Neuronal stem cell (in vitro differentiated cells): ENCODE measurements around the gene C7orf57.

Experiments used
- DNase-seq: peaks from one replicate; pipeline ENCODE4 v3.0.0-alpha.2; 2013; ENCODE audit warnings: low spot score
- H2AFZ ChIP-seq: one replicate; pipeline ENCODE4 v1.6.1; 2013; ENCODE audit warnings: mild to moderate bottlenecking, low read length, inconsistent platforms
- H2AK5ac ChIP-seq: 2 replicates; pipeline ENCODE4 v1.6.1; 2013; ENCODE audit warnings: low read depth, mild to moderate bottlenecking, inconsistent platforms, low read length, moderate library complexity, mixed read lengths
- H2BK120ac ChIP-seq: 2 replicates; pipeline ENCODE4 v1.6.1; 2013; ENCODE audit warnings: low read depth, mild to moderate bottlenecking, inconsistent platforms, low read length, moderate library complexity, mixed read lengths
- H2BK12ac ChIP-seq: one replicate; pipeline ENCODE4 v1.6.1; 2013; ENCODE audit warnings: low read length, inconsistent platforms
- H2BK15ac ChIP-seq: 2 replicates; pipeline ENCODE4 v1.6.1; 2013; ENCODE audit warnings: mild to moderate bottlenecking, low read length, inconsistent platforms, mixed read lengths
- H2BK5ac ChIP-seq: one replicate; pipeline ENCODE4 v1.6.1; 2013; ENCODE audit warnings: inconsistent platforms, mild to moderate bottlenecking, low read length, moderate library complexity
- H3K14ac ChIP-seq: one replicate; pipeline ENCODE4 v1.6.1; 2013; ENCODE audit warnings: low read length, inconsistent platforms
- H3K18ac ChIP-seq: 2 replicates; pipeline ENCODE4 v1.6.1; 2013; ENCODE audit warnings: low read length, inconsistent platforms
- H3K23ac ChIP-seq: 2 replicates; pipeline ENCODE4 v1.6.1; 2013; ENCODE audit warnings: low read depth, mild to moderate bottlenecking, mixed read lengths, low read length, inconsistent platforms; ENCODE audit not compliant: poor library complexity
- H3K27ac ChIP-seq: replicated peaks from 3 replicates; pipeline ENCODE4 v1.5.1; 2013; ENCODE audit warnings: low read length, inconsistent platforms
- H3K27me3 ChIP-seq, 3 experiments: 2 replicates each; pipeline ENCODE4 v1.6.1; 2013; ENCODE audit warnings: low read length in 3 of 3, mild to moderate bottlenecking in 2 of 3, inconsistent platforms in 1 of 3, low read depth in 1 of 3, mixed read lengths in 1 of 3, moderate library complexity in 1 of 3; ENCODE audit not compliant: control insufficient read depth in 3 of 3, insufficient read depth in 3 of 3
- H3K36me3 ChIP-seq, 2 donors: replicated peaks in 1 of 2; 2 replicates each; pipeline ENCODE4 v1.6.1; 2013; ENCODE audit warnings: low read length in 2 of 2; ENCODE audit not compliant: control insufficient read depth in 2 of 2, insufficient read depth in 2 of 2
- H3K4ac ChIP-seq: 2 replicates; pipeline ENCODE4 v1.6.1; 2013; ENCODE audit warnings: inconsistent platforms, mild to moderate bottlenecking, low read length, moderate library complexity
- H3K4me1 ChIP-seq, 2 donors: 1 replicate in 1 of 2; 2 replicates in 1 of 2; pipeline ENCODE4 v1.6.1; 2013; ENCODE audit warnings: low read length in 2 of 2, low read depth in 1 of 2; ENCODE audit not compliant: control insufficient read depth in 2 of 2, insufficient read depth in 1 of 2
- H3K4me2 ChIP-seq: one replicate; pipeline ENCODE4 v1.6.1; 2013; ENCODE audit warnings: mild to moderate bottlenecking, low read length, inconsistent platforms; ENCODE audit not compliant: insufficient read depth, poor library complexity, severe bottlenecking
- H3K4me3 ChIP-seq, 2 donors: 2 replicates each; pipeline ENCODE4 v1.5.1; 2013; ENCODE audit warnings: low read length in 2 of 2, mild to moderate bottlenecking in 2 of 2, inconsistent platforms in 1 of 2, moderate library complexity in 1 of 2
- H3K79me1 ChIP-seq: one replicate; pipeline ENCODE4 v1.6.1; 2013; ENCODE audit warnings: low read depth, mild to moderate bottlenecking, inconsistent platforms, low read length, moderate library complexity
- H3K9ac ChIP-seq: one replicate; pipeline ENCODE4 v1.6.1; 2013; ENCODE audit warnings: mild to moderate bottlenecking, low read depth, low read length, inconsistent platforms; ENCODE audit not compliant: poor library complexity
- H3K9me3 ChIP-seq, 2 donors: replicated peaks in 1 of 2; 2 replicates each; pipeline versions ENCODE3 to v1.6.1; 2013; ENCODE audit warnings: low read length in 2 of 2, mild to moderate bottlenecking in 2 of 2, inconsistent platforms in 1 of 2, low read depth in 1 of 2, mixed read lengths in 1 of 2, moderate library complexity in 1 of 2; ENCODE audit not compliant: control insufficient read depth in 2 of 2, insufficient read depth in 1 of 2
- H4K8ac ChIP-seq: one replicate; pipeline ENCODE4 v1.6.1; 2013; ENCODE audit warnings: low read depth, mild to moderate bottlenecking, inconsistent platforms, low read length, moderate library complexity
- H4K91ac ChIP-seq: one replicate; pipeline ENCODE4 v1.6.1; 2013; ENCODE audit warnings: low read length, low read depth, mild to moderate bottlenecking, inconsistent platforms; ENCODE audit not compliant: poor library complexity
- WGBS, 2 donors: extraction: QIAGEN DNeasy Blood & Tissue Kit; methylation state at CpG; one replicate each; pipeline ENCODE4 v1.1.7; 2013; ENCODE audit warnings: missing lambda C conversion rate in 2 of 2, mixed read lengths in 1 of 2; ENCODE audit not compliant: insufficient read length in 2 of 2, insufficient replicate concordance in 1 of 2; ENCODE audit errors: extremely low coverage in 2 of 2; 5-methylcytosine and 5-hydroxymethylcytosine counted together

C7orf57 gene

GRCh38 chr7:48011951-48012350 lies 23.4 kb upstream of the C7orf57 start:
- no peak overlapping the region for H3K23ac ChIP-seq
- H3K9me3 ChIP-seq = peaks cover 0 to 2% of the 10 kb centered on the region in 2 donors
- H3K27me3 ChIP-seq = peaks cover 0 to 6% (median 0%) of the 10 kb centered on the region in 3 experiments
- no peak overlapping the region for H3K18ac ChIP-seq
- no peak overlapping the region for H2BK12ac ChIP-seq
- no peak for DNase-seq
- H2BK120ac ChIP-seq = no peak overlapping the region
- no peak overlapping the region for H3K27ac ChIP-seq
- no peaks in the 10 kb centered on the region for H3K36me3 ChIP-seq
- H3K4me3 ChIP-seq = no peak overlapping the region
- no peak overlapping the region for H2AK5ac ChIP-seq
- no peak overlapping the region for H2BK5ac ChIP-seq
- H3K79me1 ChIP-seq = no peaks in the 10 kb centered on the region
- no peak overlapping the region for H3K9ac ChIP-seq
- no peak overlapping the region for H3K14ac ChIP-seq
- no peak overlapping the region for H3K4ac ChIP-seq
- no peak overlapping the region for H2BK15ac ChIP-seq
- no peaks in the 10 kb centered on the region for H3K4me1 ChIP-seq
- no peak overlapping the region for H4K8ac ChIP-seq
- H3K4me2 ChIP-seq = no peak overlapping the region
- no peak overlapping the region for H4K91ac ChIP-seq
- no peak overlapping the region for H2AFZ ChIP-seq
- WGBS, 2 donors = no CpG with 5 or more reads among the region's 3 CpGs

- Histone ChIP-seq H3K18ac (no peak overlapping the region), H3K36me3 (no peaks in the 10 kb centered on the region), H3K4me2 (no peak overlapping the region), H3K23ac (no peak overlapping the region), H2BK12ac (no peak overlapping the region), H3K27ac (no peak overlapping the region), H3K79me1 (no peaks in the 10 kb centered on the region), H4K8ac (no peak overlapping the region), H3K27me3 (peaks cover 0 to 4% (median 0%) of the 10 kb centered on the region in 3 experiments), H3K4ac (no peak overlapping the region), H3K9ac (no peak overlapping the region), H2BK5ac (no peak overlapping the region), H2AK5ac (no peak overlapping the region), H3K14ac (no peak overlapping the region), H3K9me3 (peaks cover 0 to 2% of the 10 kb centered on the region in 2 donors), H4K91ac (no peak overlapping the region), H2AFZ (no peak overlapping the region), H3K4me3 (no peak overlapping the region), H2BK120ac (no peak overlapping the region), H3K4me1 (no peaks in the 10 kb centered on the region), H2BK15ac (no peak overlapping the region)
- DNase-seq = no peak
Measured at GRCh38 chr7:48016641-48017040, 18.7 kb upstream of the C7orf57 start.

DNA sequence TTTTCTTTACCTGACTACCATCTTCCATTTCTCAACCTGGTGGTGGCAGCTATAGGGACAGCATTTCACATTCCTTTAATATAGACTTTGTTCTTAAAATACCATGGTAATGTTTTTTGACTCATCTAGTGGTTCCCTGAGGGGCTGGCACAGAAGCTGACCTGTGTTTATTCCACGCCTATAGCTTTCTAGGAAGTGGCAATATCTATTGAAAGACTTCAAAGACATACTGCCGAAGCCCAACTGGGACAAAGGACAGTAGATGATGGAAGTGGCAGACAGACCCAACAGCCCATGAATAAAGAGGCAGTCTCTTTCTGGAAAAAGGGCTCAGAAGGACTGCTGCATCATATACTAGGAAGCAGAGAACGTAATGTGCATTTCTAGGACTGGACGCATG lies 17.7 kb upstream of the C7orf57 start:
- H3K14ac ChIP-seq = peak overlapping the region; percentile 31
- H3K4ac ChIP-seq = no peak overlapping the region
- H3K23ac ChIP-seq = no peak overlapping the region
- no peak overlapping the region for H3K4me2 ChIP-seq
- no peak overlapping the region for H3K27ac ChIP-seq
- no peak overlapping the region for H4K8ac ChIP-seq
- no peak overlapping the region for H3K9ac ChIP-seq
- no peak overlapping the region for H3K18ac ChIP-seq
- no peaks in the 10 kb centered on the region for H3K79me1 ChIP-seq
- no peak overlapping the region for H2AK5ac ChIP-seq
- no CpG with 5 or more reads among the region's 4 CpGs for WGBS, 2 donors
- H2BK12ac ChIP-seq = no peak overlapping the region
- peaks cover 0 to 2% of the 10 kb centered on the region in 2 donors for H3K9me3 ChIP-seq
- no peak overlapping the region for H2BK120ac ChIP-seq
- H2AFZ ChIP-seq = no peak overlapping the region
- no peak for DNase-seq
- no peaks in the 10 kb centered on the region for H3K4me1 ChIP-seq
- H3K27me3 ChIP-seq = peaks cover 0 to 4% (median 0%) of the 10 kb centered on the region in 3 experiments
- H3K36me3 ChIP-seq = no peaks in the 10 kb centered on the region
- H3K4me3 ChIP-seq = no peak overlapping the region
- H2BK5ac ChIP-seq = no peak overlapping the region
- no peak overlapping the region for H4K91ac ChIP-seq
- no peak overlapping the region for H2BK15ac ChIP-seq

GRCh38 chr7:48025624-48026023 lies 9.7 kb upstream of the C7orf57 start:
- Histone ChIP-seq H3K4me2 (no peak overlapping the region), H3K4ac (no peak overlapping the region), H3K9me3 (no peaks in the 10 kb centered on the region), H3K36me3 (no peaks in the 10 kb centered on the region), H2BK15ac (no peak overlapping the region), H3K27ac (no peak overlapping the region), H2BK12ac (no peak overlapping the region), H2BK5ac (no peak overlapping the region), H3K14ac (no peak overlapping the region), H3K27me3 (peaks cover 0 to 15% (median 0%) of the 10 kb centered on the region in 3 experiments), H2BK120ac (no peak overlapping the region), H3K4me3 (no peak overlapping the region), H3K9ac (no peak overlapping the region), H2AK5ac (no peak overlapping the region), H4K8ac (no peak overlapping the region), H3K79me1 (no peaks in the 10 kb centered on the region), H3K4me1 (no peaks in the 10 kb centered on the region), H2AFZ (no peak overlapping the region), H3K23ac (no peak overlapping the region), H4K91ac (no peak overlapping the region), H3K18ac (no peak overlapping the region)
- WGBS, 2 donors = no CpG with 5 or more reads among the region's 5 CpGs
- no peak for DNase-seq
